PC-3 (cell line): ENCODE measurements around the gene RHBG. TPM values are rescaled to one million over a fixed set of nuclear protein-coding genes. Genes with fewer than 3 reads are reported as not detected.

Source experiments
- ATAC-seq: fragments of 200-7000 bp; cut with Tn5 transposase; 2 replicates; pipeline ENCODE4 v1.9.1; 2020; ENCODE audit warnings: mild to moderate bottlenecking, moderate library complexity
- BruUV-seq: library from RNA; stranded (reverse); fragments of 400-500 nt; replicated peaks from 2 replicates; lab custom pipeline; 2021; lab: Mats Ljungman, UMichigan
- CTCF ChIA-PET: fragments of 300-600 bp; sonication (Branson Sonifier 250); formaldehyde crosslinking; loops from one replicate; lab custom pipeline; 2022; ENCODE audit warnings: antibody characterized with exemption; lab: Charles Lee
- POLR2A ChIA-PET: fragments of 300-600 bp; sonication (Branson Sonifier 250); formaldehyde crosslinking; loops from one replicate; lab custom pipeline; 2022; ENCODE audit warnings: antibody characterized with exemption; ENCODE audit not compliant: unreplicated experiment; lab: Charles Lee
- DNase-seq: peaks from one replicate; pipeline ENCODE4 v3.0.0-alpha.2; 2015
- H2AFZ ChIP-seq: fragments of 300-600 bp; sonication (generic); 2 replicates; pipeline ENCODE4 v1.6.0; 2016; ENCODE audit warnings: antibody characterized with exemption, low read length
- H3F3A ChIP-seq: fragments of 300-600 bp; sonication (generic); one replicate; pipeline ENCODE4 v1.6.0; 2017; ENCODE audit warnings: antibody characterized with exemption, low read length, control low read depth, mild to moderate bottlenecking; ENCODE audit not compliant: unreplicated experiment
- H3K27ac ChIP-seq: fragments of 300-600 bp; sonication (generic); 2 replicates; pipeline ENCODE4 v1.5.1; 2016; ENCODE audit warnings: mild to moderate bottlenecking, low read length
- H3K27me3 ChIP-seq: fragments of 300-600 bp; sonication (generic); 2 replicates; pipeline ENCODE4 v1.6.1; 2016; ENCODE audit warnings: low read length, mixed read lengths
- H3K36me3 ChIP-seq: fragments of 300-600 bp; sonication (generic); 2 replicates; pipeline ENCODE4 v1.6.1; 2016; ENCODE audit warnings: low read depth, mixed run types, low read length, mixed read lengths
- H3K4me1 ChIP-seq: fragments of 300-600 bp; sonication (generic); 2 replicates; pipeline ENCODE4 v1.5.1; 2016; ENCODE audit warnings: low read length; ENCODE audit not compliant: insufficient read depth
- H3K4me2 ChIP-seq: fragments of 300-600 bp; sonication (generic); 2 replicates; pipeline ENCODE4 v1.6.0; 2016; ENCODE audit warnings: low read length
- H3K4me3 ChIP-seq: fragments of 300-600 bp; sonication (generic); 2 replicates; pipeline ENCODE4 v1.5.1; 2016; ENCODE audit warnings: mild to moderate bottlenecking, low read length, mixed read lengths
- H3K79me2 ChIP-seq: fragments of 300-600 bp; sonication (generic); 2 replicates; pipeline ENCODE4 v1.6.1; 2017; ENCODE audit warnings: low read length, mixed read lengths
- H3K9ac ChIP-seq: fragments of 300-600 bp; sonication (generic); 2 replicates; pipeline ENCODE4 v1.6.0; 2016; ENCODE audit warnings: mild to moderate bottlenecking, low read length
- H3K9me2 ChIP-seq: fragments of 300-600 bp; sonication (generic); replicated peaks from 2 replicates; pipeline ENCODE4 v1.6.1; 2016; ENCODE audit warnings: mixed run types, low read length, mixed read lengths
- H3K9me3 ChIP-seq: fragments of 300-600 bp; sonication (generic); 2 replicates; pipeline ENCODE4 v1.6.1; 2016; ENCODE audit warnings: low read length, mixed read lengths
- H4K20me1 ChIP-seq: fragments of 300-600 bp; sonication (generic); 2 replicates; pipeline ENCODE4 v1.6.1; 2016; ENCODE audit warnings: low read length, mixed read lengths
- EZH2 ChIP-seq: fragments of 300-600 bp; sonication (generic); IDR thresholded peaks from one replicate; pipeline ENCODE4 v1.6.1; 2017; ENCODE audit warnings: antibody characterized with exemption, mild to moderate bottlenecking, low read length; ENCODE audit not compliant: unreplicated experiment
- EZH2phosphoT487 ChIP-seq: fragments of 300-600 bp; sonication (generic); IDR thresholded peaks from 2 replicates; pipeline ENCODE4 v1.6.1; 2018; ENCODE audit warnings: mild to moderate bottlenecking, antibody characterized with exemption, low read length, borderline replicate concordance
- intact Hi-C: fragments of 100-400 bp; cut with micrococcal nuclease; formaldehyde crosslinking; loops from 2 replicates; pipeline ENCODE4 v1.9.0; 2023
- total RNA-seq: library from RNA; depleted of rRNA; stranded (reverse); fragments of >200 nt; gene quantifications from 2 replicates; pipeline ENCODE4 v1.2.3, GENCODE V29; 2014
- TF ChIP-seq, protein P1 (sequence below): fragments of 300-600 bp; sonication (generic); conservative IDR thresholded peaks from 2 replicates; pipeline ENCODE4 v1.5.1; 2017; ENCODE audit warnings: antibody characterized with exemption, low read depth, mild to moderate bottlenecking, low read length

Gene RHBG
- total RNA-seq, 1 experiment from 2014 or later = 0.26 TPM

DNA sequence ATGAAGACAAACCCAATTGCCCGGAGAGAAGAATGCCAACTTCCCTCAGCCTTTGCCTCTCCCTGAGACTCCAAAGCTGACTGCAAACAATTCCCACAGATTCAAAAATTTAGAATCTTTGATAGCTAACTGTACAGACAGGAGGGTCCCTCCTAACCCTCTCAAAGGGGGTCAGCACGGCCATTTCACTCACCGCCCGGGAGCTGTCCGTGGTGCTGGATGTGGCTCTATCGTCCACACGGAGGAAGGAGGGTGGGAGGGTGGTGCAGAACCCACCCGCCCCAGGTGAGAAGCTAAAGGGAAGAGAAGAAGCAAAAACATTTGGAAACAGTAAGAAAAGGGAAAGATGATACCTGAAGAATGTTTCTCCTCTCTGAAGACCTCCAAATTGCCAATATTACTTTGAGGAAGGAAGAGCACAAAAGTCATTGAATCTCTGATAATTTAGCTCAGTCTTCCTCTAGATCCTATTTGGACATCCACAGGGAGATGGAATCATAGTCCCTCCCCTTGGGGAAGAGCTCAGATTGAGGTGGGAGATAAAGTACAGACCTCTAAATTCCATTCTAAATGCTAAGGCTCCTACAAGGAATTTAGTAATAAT, 45.6 kb downstream of the RHBG start:
- Histone ChIP-seq H3K79me2 (no peaks in the 10 kb centered on the region), H3K4me2 (no peak overlapping the region), H4K20me1 (no peaks in the 10 kb centered on the region), H3F3A (no peaks in the 10 kb centered on the region), H3K4me3 (no peak overlapping the region), H3K9me2 (no peaks in the 10 kb centered on the region), H3K4me1 (no peaks in the 10 kb centered on the region), H3K27ac (no peak overlapping the region), H3K36me3 (no peaks in the 10 kb centered on the region), H3K9me3 (no peaks in the 10 kb centered on the region), H2AFZ (no peak overlapping the region), H3K27me3 (peaks cover 26% of the 10 kb centered on the region), H3K9ac (no peak overlapping the region)
- CTCF ChIA-PET = interaction anchor here (0.7 kb wide), 1 partner anchor 117 kb away, joined by 3 read pairs; no protein-coding TSS in a partner anchor
- DNase-seq (peak; percentile 18), ATAC-seq (no peak)
- POLR2A ChIA-PET = interaction anchor here (0.6 kb wide), 1 partner anchor 42 kb away, joined by 7 read pairs; no protein-coding TSS in a partner anchor
- no TSS peak for BruUV-seq
- intact Hi-C loops = no loop called here
- TF ChIP-seq EZH2 = no peak
- TF ChIP-seq EZH2phosphoT487 = no peak
- TF ChIP-seq, protein P1, sequence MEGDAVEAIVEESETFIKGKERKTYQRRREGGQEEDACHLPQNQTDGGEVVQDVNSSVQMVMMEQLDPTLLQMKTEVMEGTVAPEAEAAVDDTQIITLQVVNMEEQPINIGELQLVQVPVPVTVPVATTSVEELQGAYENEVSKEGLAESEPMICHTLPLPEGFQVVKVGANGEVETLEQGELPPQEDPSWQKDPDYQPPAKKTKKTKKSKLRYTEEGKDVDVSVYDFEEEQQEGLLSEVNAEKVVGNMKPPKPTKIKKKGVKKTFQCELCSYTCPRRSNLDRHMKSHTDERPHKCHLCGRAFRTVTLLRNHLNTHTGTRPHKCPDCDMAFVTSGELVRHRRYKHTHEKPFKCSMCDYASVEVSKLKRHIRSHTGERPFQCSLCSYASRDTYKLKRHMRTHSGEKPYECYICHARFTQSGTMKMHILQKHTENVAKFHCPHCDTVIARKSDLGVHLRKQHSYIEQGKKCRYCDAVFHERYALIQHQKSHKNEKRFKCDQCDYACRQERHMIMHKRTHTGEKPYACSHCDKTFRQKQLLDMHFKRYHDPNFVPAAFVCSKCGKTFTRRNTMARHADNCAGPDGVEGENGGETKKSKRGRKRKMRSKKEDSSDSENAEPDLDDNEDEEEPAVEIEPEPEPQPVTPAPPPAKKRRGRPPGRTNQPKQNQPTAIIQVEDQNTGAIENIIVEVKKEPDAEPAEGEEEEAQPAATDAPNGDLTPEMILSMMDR = no peak

DNA sequence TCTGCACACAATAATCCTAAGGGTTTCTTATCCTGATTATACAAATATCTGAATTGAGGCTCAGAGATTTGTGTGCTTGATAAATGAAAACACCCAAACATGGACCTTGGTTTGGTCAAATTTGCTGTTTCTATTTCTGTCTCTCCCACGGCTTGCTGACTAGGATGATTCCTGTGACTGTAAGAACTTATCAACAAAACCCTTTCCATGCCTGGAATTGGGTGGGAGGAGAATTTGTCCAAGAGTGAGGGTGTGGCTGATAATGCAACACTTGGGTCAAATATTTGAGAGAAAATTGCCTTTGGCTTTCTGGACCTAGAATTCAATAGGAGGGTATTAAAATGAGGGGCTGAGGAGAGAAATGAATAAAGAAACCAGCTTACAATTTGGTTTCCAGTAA, 48.0 kb downstream of the RHBG start:
- no TSS peak for BruUV-seq

More for the DNA sequence above, 48.0 kb downstream of the RHBG start:
- no peak overlapping the region for H3K4me2 ChIP-seq
- CTCF ChIA-PET = no interaction called here
- DNase-seq = no peak
- TF ChIP-seq EZH2 (no peak), EZH2phosphoT487 (no peak)
- TF ChIP-seq, protein P1 = no peak
- no peak overlapping the region for H2AFZ ChIP-seq
- no peak overlapping the region for H3K4me3 ChIP-seq
- POLR2A ChIA-PET = no interaction called here
- no peaks in the 10 kb centered on the region for H3F3A ChIP-seq
- no peaks in the 10 kb centered on the region for H3K9me3 ChIP-seq
- H4K20me1 ChIP-seq = no peaks in the 10 kb centered on the region
- no peaks in the 10 kb centered on the region for H3K79me2 ChIP-seq
- no peak for ATAC-seq
- no peaks in the 10 kb centered on the region for H3K36me3 ChIP-seq
- intact Hi-C loops = no loop called here
- no peak overlapping the region for H3K27ac ChIP-seq
- peaks cover 28% of the 10 kb centered on the region for H3K27me3 ChIP-seq
- H3K9ac ChIP-seq = no peak overlapping the region
- no peaks in the 10 kb centered on the region for H3K9me2 ChIP-seq
- peaks cover 4% of the 10 kb centered on the region; the same call in 1 of the 2 replicates for H3K4me1 ChIP-seq
